ENCODE results near the gene GNG4. TPM values are rescaled to one million over a fixed set of nuclear protein-coding genes. Genes with fewer than 3 reads are reported as not detected.
"Not testable (repeated sequence)": the region's sequence is repeated elsewhere in the genome, so short reads cannot be mapped to it uniquely, and the experiment has no call there.

GNG4 gene
- total and polyA plus RNA-seq, 11 donors: 0.06 to 0.07 TPM; not detected in 9

- H3K4me3 ChIP-seq: no peak overlapping the region
These were observed 24.8 kb downstream of the GNG4 start for GRCh38 chr1:235624721-235625333.

GRCh38 chr1:235622936-235623779 is 26.4 kb downstream of the GNG4 start:
- ATAC-seq (no peak), DNase-seq (no peak)
- H3K9me3 ChIP-seq: no peaks in the 10 kb centered on the region
- no peak for TF ChIP-seq POLR2A (IDR thresholded peaks at IDR 0.05)
- no peak for TF ChIP-seq CTCF (IDR thresholded peaks at IDR 0.05)
- no peaks in the 10 kb centered on the region for H3K36me3 ChIP-seq
- H3K27ac ChIP-seq: no peak overlapping the region
- H3K27me3 ChIP-seq: peaks cover 0 to 5% (median 0%) of the 10 kb centered on the region in 9 donors
- intact Hi-C loops (cut with DNase I): no loop called here
- H3K4me3 ChIP-seq: no peak overlapping the region
- WGBS, 4 donors: 69 to 79% (median 75%) methylated on average over 18 of the region's 18 CpGs
- H3K4me1 ChIP-seq: peaks cover 0 to 17% (median 0%) of the 10 kb centered on the region in 12 donors

More at GRCh38 chr1:235624721-235625333, 24.8 kb downstream of the GNG4 start:
- H3K36me3 ChIP-seq: no peaks in the 10 kb centered on the region
- peaks cover 0 to 17% (median 0%) of the 10 kb centered on the region in 12 donors for H3K4me1 ChIP-seq
- no peak for DNase-seq
- 31 to 35% (median 33%) methylated on average over 8 of the region's 8 CpGs for WGBS, 4 donors
- ATAC-seq: peak in 1 of 4 donors; percentile 24
- intact Hi-C loops (cut with DNase I): no loop called here
- H3K27ac ChIP-seq: no peak overlapping the region
- no peaks in the 10 kb centered on the region for H3K9me3 ChIP-seq
- no peak for TF ChIP-seq CTCF (IDR thresholded peaks at IDR 0.05)
- no peak for TF ChIP-seq POLR2A (IDR thresholded peaks at IDR 0.05)
- peaks cover 0 to 5% (median 0%) of the 10 kb centered on the region in 9 donors for H3K27me3 ChIP-seq

GRCh38 chr1:235619149-235619548 is 30.4 kb downstream of the GNG4 start:
- H3K4me1 ChIP-seq; H3K9me3 ChIP-seq; H3K27ac ChIP-seq; H3K4me3 ChIP-seq; H3K36me3 ChIP-seq; ATAC-seq; intact Hi-C loops (cut with DNase I); DNase-seq; H3K27me3 ChIP-seq: not testable (repeated sequence)
- 74 to 84% (median 76%) methylated on average over 2 of the region's 2 CpGs for WGBS, 4 donors

GRCh38 chr1:235617808-235618207 is 31.8 kb downstream of the GNG4 start:
- TF ChIP-seq CTCF (IDR thresholded peaks at IDR 0.05): no peak
- TF ChIP-seq POLR2A (IDR thresholded peaks at IDR 0.05): no peak
- H3K4me1 ChIP-seq: no peaks in the 10 kb centered on the region
- 88 to 95% (median 91%) methylated on average over 3 of the region's 3 CpGs for WGBS, 4 donors
- no peaks in the 10 kb centered on the region for H3K27me3 ChIP-seq
- no peak overlapping the region for H3K27ac ChIP-seq
- intact Hi-C loops (cut with DNase I): no loop called here
- no peak overlapping the region for H3K4me3 ChIP-seq
- H3K36me3 ChIP-seq: no peaks in the 10 kb centered on the region
- DNase-seq (no peak), ATAC-seq (no peak)
- H3K9me3 ChIP-seq: no peaks in the 10 kb centered on the region

Measured in heart left ventricle (tissue), 16 donors.